ENCODE data around the gene CFAP53.

GRCh38 chr18:50311650-50312049 is 45.4 kb upstream of the CFAP53 start:
- TF ChIP-seq, protein P1, sequence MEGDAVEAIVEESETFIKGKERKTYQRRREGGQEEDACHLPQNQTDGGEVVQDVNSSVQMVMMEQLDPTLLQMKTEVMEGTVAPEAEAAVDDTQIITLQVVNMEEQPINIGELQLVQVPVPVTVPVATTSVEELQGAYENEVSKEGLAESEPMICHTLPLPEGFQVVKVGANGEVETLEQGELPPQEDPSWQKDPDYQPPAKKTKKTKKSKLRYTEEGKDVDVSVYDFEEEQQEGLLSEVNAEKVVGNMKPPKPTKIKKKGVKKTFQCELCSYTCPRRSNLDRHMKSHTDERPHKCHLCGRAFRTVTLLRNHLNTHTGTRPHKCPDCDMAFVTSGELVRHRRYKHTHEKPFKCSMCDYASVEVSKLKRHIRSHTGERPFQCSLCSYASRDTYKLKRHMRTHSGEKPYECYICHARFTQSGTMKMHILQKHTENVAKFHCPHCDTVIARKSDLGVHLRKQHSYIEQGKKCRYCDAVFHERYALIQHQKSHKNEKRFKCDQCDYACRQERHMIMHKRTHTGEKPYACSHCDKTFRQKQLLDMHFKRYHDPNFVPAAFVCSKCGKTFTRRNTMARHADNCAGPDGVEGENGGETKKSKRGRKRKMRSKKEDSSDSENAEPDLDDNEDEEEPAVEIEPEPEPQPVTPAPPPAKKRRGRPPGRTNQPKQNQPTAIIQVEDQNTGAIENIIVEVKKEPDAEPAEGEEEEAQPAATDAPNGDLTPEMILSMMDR (IDR thresholded peaks at IDR 0.05): no peak
- no peak for TF ChIP-seq PBX3 (IDR thresholded peaks at IDR 0.05)
- no peak for TF ChIP-seq EP300 (IDR thresholded peaks at IDR 0.05; ENCODE audit: borderline replicate concordance in 1 of 2, low read depth in 1 of 2, low read length in 1 of 2)
- TF ChIP-seq, protein P2, sequence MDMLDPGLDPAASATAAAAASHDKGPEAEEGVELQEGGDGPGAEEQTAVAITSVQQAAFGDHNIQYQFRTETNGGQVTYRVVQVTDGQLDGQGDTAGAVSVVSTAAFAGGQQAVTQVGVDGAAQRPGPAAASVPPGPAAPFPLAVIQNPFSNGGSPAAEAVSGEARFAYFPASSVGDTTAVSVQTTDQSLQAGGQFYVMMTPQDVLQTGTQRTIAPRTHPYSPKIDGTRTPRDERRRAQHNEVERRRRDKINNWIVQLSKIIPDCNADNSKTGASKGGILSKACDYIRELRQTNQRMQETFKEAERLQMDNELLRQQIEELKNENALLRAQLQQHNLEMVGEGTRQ (IDR thresholded peaks at IDR 0.05; ENCODE audit: borderline replicate concordance, low read depth, low read length): no peak
- no peak for TF ChIP-seq SMC3 (IDR thresholded peaks at IDR 0.05; ENCODE audit: low read depth, low read length)
- TF ChIP-seq RFX5 (IDR thresholded peaks at IDR 0.05; ENCODE audit: low read length): no peak
- no peak for TF ChIP-seq RAD21 (IDR thresholded peaks at IDR 0.05; ENCODE audit: low read length)
- TF ChIP-seq EZH2phosphoT487 (IDR thresholded peaks at IDR 0.05; ENCODE audit: borderline replicate concordance, low read depth): no peak
